ENCODE results near the gene BAZ2B. TPM values are rescaled to one million over a fixed set of nuclear protein-coding genes. Genes with fewer than 3 reads are reported as not detected.

BAZ2B gene
- total and polyA plus RNA-seq, 2 of the 13 experiments (the other 11 are each of a cell fraction or from before 2014, with no cell fraction given) = 14.0 to 15.1 TPM

DNA sequence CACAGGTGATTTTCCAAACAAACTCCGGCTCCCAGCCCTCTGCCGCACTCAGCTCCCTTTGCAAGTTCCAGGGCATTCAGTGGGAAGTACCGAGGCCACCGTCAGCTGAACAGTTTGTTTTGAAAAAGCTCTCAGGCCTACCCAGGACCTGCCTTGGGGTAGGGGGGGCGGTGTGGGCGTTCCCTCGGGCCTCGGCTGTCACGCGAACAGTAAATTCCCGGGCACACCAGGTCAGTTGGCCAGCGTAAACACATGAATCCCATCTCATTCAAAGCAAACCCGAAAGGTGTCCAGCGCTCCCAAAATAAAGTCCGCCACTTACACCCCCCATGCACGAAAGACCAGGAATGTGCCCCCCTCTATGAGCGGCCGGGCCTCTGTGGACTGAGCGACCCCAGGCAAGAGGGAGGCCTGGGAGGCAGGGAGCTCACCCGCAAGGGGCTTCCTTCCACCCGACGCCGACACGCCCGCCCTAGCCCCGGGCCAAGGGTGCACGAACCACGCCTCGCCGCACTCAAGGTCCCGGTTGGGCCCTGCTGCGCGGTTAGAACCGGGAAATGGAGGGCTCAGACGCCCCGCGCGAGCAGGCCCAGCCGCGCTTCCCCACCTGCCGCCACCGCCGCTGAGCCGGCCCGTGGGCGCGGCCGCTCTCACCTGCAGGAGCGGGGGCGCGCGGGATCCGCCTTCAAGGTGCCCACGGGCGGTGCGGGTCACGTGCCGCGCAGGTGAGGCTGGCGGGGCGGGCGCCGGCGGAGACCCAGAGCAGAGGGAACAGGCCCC is 330.2 kb downstream of the BAZ2B start, which contains the start of gene WDSUB1 (continued):
- TF ChIP-seq, protein P1, sequence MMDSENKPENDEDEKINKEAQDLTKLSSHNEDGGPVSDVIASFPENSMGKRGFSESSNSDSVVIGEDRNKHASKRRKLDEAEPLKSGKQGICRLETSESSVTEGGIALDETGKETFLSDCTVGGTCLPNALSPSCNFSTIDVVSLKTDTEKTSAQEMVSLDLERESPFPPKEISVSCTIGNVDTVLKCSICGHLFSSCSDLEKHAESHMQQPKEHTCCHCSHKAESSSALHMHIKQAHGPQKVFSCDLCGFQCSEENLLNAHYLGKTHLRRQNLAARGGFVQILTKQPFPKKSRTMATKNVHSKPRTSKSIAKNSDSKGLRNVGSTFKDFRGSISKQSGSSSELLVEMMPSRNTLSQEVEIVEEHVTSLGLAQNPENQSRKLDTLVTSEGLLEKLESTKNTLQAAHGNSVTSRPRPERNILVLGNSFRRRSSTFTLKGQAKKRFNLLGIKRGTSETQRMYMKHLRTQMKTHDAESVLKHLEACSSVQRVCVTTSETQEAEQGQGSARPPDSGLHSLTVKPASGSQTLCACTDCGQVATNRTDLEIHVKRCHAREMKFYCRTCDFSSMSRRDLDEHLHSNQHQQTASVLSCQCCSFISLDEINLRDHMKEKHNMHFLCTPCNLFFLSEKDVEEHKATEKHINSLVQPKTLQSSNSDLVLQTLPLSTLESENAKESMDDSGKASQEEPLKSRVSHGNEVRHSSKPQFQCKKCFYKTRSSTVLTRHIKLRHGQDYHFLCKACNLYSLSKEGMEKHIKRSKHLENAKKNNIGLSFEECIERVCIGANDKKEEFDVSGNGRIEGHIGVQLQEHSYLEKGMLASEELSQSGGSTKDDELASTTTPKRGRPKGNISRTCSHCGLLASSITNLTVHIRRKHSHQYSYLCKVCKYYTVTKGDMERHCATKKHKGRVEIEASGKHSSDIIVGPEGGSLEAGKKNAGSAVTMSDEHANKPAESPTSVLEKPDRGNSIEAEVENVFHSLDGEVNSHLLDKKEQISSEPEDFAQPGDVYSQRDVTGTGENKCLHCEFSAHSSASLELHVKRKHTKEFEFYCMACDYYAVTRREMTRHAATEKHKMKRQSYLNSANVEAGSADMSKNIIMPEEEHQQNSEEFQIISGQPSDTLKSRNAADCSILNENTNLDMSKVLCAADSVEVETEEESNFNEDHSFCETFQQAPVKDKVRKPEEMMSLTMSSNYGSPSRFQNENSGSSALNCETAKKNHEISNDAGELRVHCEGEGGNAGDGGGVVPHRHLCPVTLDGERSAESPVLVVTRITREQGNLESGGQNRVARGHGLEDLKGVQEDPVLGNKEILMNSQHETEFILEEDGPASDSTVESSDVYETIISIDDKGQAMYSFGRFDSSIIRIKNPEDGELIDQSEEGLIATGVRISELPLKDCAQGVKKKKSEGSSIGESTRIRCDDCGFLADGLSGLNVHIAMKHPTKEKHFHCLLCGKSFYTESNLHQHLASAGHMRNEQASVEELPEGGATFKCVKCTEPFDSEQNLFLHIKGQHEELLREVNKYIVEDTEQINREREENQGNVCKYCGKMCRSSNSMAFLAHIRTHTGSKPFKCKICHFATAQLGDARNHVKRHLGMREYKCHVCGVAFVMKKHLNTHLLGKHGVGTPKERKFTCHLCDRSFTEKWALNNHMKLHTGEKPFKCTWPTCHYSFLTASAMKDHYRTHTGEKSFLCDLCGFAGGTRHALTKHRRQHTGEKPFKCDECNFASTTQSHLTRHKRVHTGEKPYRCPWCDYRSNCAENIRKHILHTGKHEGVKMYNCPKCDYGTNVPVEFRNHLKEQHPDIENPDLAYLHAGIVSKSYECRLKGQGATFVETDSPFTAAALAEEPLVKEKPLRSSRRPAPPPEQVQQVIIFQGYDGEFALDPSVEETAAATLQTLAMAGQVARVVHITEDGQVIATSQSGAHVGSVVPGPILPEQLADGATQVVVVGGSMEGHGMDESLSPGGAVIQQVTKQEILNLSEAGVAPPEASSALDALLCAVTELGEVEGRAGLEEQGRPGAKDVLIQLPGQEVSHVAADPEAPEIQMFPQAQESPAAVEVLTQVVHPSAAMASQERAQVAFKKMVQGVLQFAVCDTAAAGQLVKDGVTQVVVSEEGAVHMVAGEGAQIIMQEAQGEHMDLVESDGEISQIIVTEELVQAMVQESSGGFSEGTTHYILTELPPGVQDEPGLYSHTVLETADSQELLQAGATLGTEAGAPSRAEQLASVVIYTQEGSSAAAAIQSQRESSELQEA (CRISPR knock-in tag; IDR thresholded peaks at IDR 0.05; ENCODE audit: not compliant biosample characterization) = peak; percentile 75
- TF ChIP-seq, protein P2, sequence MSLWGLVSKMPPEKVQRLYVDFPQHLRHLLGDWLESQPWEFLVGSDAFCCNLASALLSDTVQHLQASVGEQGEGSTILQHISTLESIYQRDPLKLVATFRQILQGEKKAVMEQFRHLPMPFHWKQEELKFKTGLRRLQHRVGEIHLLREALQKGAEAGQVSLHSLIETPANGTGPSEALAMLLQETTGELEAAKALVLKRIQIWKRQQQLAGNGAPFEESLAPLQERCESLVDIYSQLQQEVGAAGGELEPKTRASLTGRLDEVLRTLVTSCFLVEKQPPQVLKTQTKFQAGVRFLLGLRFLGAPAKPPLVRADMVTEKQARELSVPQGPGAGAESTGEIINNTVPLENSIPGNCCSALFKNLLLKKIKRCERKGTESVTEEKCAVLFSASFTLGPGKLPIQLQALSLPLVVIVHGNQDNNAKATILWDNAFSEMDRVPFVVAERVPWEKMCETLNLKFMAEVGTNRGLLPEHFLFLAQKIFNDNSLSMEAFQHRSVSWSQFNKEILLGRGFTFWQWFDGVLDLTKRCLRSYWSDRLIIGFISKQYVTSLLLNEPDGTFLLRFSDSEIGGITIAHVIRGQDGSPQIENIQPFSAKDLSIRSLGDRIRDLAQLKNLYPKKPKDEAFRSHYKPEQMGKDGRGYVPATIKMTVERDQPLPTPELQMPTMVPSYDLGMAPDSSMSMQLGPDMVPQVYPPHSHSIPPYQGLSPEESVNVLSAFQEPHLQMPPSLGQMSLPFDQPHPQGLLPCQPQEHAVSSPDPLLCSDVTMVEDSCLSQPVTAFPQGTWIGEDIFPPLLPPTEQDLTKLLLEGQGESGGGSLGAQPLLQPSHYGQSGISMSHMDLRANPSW (CRISPR knock-in tag; IDR thresholded peaks at IDR 0.05; ENCODE audit: borderline replicate concordance) = peak; percentile 48; the same call in 1 of the 2 replicates
- TF ChIP-seq, protein P3, sequence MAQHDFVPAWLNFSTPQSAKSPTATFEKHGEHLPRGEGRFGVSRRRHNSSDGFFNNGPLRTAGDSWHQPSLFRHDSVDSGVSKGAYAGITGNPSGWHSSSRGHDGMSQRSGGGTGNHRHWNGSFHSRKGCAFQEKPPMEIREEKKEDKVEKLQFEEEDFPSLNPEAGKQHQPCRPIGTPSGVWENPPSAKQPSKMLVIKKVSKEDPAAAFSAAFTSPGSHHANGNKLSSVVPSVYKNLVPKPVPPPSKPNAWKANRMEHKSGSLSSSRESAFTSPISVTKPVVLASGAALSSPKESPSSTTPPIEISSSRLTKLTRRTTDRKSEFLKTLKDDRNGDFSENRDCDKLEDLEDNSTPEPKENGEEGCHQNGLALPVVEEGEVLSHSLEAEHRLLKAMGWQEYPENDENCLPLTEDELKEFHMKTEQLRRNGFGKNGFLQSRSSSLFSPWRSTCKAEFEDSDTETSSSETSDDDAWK (CRISPR knock-in tag; IDR thresholded peaks at IDR 0.05) = no peak
- peak; percentile 90; the same call in 1 of the 2 replicates for TF ChIP-seq ZFAT (CRISPR knock-in tag; conservative IDR thresholded peaks at IDR 0.05)
- TF ChIP-seq, protein P4, sequence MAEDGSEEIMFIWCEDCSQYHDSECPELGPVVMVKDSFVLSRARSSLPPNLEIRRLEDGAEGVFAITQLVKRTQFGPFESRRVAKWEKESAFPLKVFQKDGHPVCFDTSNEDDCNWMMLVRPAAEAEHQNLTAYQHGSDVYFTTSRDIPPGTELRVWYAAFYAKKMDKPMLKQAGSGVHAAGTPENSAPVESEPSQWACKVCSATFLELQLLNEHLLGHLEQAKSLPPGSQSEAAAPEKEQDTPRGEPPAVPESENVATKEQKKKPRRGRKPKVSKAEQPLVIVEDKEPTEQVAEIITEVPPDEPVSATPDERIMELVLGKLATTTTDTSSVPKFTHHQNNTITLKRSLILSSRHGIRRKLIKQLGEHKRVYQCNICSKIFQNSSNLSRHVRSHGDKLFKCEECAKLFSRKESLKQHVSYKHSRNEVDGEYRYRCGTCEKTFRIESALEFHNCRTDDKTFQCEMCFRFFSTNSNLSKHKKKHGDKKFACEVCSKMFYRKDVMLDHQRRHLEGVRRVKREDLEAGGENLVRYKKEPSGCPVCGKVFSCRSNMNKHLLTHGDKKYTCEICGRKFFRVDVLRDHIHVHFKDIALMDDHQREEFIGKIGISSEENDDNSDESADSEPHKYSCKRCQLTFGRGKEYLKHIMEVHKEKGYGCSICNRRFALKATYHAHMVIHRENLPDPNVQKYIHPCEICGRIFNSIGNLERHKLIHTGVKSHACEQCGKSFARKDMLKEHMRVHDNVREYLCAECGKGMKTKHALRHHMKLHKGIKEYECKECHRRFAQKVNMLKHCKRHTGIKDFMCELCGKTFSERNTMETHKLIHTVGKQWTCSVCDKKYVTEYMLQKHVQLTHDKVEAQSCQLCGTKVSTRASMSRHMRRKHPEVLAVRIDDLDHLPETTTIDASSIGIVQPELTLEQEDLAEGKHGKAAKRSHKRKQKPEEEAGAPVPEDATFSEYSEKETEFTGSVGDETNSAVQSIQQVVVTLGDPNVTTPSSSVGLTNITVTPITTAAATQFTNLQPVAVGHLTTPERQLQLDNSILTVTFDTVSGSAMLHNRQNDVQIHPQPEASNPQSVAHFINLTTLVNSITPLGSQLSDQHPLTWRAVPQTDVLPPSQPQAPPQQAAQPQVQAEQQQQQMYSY (CRISPR knock-in tag; IDR thresholded peaks at IDR 0.05) = peak; percentile 82; the same call in 1 of the 2 replicates
- no peak; the same call in 1 of the 2 replicates for TF ChIP-seq ZNF564 (CRISPR knock-in tag; IDR thresholded peaks at IDR 0.05)
- TF ChIP-seq, protein P5, sequence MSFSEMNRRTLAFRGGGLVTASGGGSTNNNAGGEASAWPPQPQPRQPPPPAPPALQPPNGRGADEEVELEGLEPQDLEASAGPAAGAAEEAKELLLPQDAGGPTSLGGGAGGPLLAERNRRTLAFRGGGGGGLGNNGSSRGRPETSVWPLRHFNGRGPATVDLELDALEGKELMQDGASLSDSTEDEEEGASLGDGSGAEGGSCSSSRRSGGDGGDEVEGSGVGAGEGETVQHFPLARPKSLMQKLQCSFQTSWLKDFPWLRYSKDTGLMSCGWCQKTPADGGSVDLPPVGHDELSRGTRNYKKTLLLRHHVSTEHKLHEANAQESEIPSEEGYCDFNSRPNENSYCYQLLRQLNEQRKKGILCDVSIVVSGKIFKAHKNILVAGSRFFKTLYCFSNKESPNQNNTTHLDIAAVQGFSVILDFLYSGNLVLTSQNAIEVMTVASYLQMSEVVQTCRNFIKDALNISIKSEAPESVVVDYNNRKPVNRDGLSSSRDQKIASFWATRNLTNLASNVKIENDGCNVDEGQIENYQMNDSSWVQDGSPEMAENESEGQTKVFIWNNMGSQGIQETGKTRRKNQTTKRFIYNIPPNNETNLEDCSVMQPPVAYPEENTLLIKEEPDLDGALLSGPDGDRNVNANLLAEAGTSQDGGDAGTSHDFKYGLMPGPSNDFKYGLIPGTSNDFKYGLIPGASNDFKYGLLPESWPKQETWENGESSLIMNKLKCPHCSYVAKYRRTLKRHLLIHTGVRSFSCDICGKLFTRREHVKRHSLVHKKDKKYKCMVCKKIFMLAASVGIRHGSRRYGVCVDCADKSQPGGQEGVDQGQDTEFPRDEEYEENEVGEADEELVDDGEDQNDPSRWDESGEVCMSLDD (CRISPR knock-in tag; IDR thresholded peaks at IDR 0.05; ENCODE audit: borderline replicate concordance) = peak; percentile 75; the same call in 1 of the 2 replicates
